SK-N-SH treated with all-trans-retinoic acid at 6 μM for 48 hours (cell line): ENCODE results near the gene C7orf25.
A peak's percentile ranks its signal among the peaks of the same experiment; 100 is the strongest.

Experiments
- ATAC-seq: fragments of 200-7000 bp; cut with Tn5 transposase; 3 replicates; pipeline ENCODE4 v1.9.1; 2020; ENCODE audit warnings: mild to moderate bottlenecking, moderate library complexity
- ARNTL ChIP-seq: fragments of 450-650 bp; formaldehyde crosslinking; IDR thresholded peaks from 2 replicates; pipeline ENCODE4 v1.5.0; 2020; ENCODE audit warnings: low read depth, mild to moderate bottlenecking, moderate library complexity, borderline replicate concordance
- BACH2 ChIP-seq: fragments of 250-450 bp; sonication (Bioruptor Pico); IDR thresholded peaks from 2 replicates; pipeline ENCODE4 v1.9.0; 2021; ENCODE audit warnings: mild to moderate bottlenecking, borderline replicate concordance
- CREB5 ChIP-seq: fragments of 250-450 bp; sonication (Bioruptor Pico); IDR thresholded peaks from 2 replicates; pipeline ENCODE4 v1.5.1; 2020; ENCODE audit warnings: low read depth, mild to moderate bottlenecking, moderate library complexity
- CSDC2 ChIP-seq: fragments of 250-450 bp; sonication (Bioruptor Pico); IDR thresholded peaks from 2 replicates; pipeline ENCODE4 v1.5.0; 2020; ENCODE audit warnings: mild to moderate bottlenecking, moderate library complexity
- CSRNP3 ChIP-seq: fragments of 250-450 bp; sonication (Bioruptor Pico); IDR thresholded peaks from 2 replicates; pipeline ENCODE4 v1.5.1; 2021; ENCODE audit warnings: mild to moderate bottlenecking, moderate library complexity
- ESRRG ChIP-seq: fragments of 250-450 bp; sonication (Bioruptor Pico); IDR thresholded peaks from 2 replicates; pipeline ENCODE4 v1.6.1; 2021; ENCODE audit warnings: mild to moderate bottlenecking
- GLIS3 ChIP-seq: fragments of 250-450 bp; sonication (Bioruptor Pico); IDR thresholded peaks from 2 replicates; pipeline ENCODE4 v1.5.0; 2020; ENCODE audit warnings: mild to moderate bottlenecking, moderate library complexity
- ISL1 ChIP-seq: fragments of 250-450 bp; sonication (Bioruptor Pico); IDR thresholded peaks from 2 replicates; pipeline ENCODE4 v2.1.2; 2022; ENCODE audit warnings: mild to moderate bottlenecking, moderate library complexity
- OSR1 ChIP-seq: fragments of 250-450 bp; sonication (Bioruptor Pico); IDR thresholded peaks from 2 replicates; pipeline ENCODE4 v1.8.0; 2022; ENCODE audit warnings: moderate library complexity, mild to moderate bottlenecking, inconsistent platforms
- RARB ChIP-seq: fragments of 250-450 bp; sonication (Bioruptor Pico); IDR thresholded peaks from 2 replicates; pipeline ENCODE4 v1.8.0; 2021; ENCODE audit warnings: mild to moderate bottlenecking, moderate library complexity
- SNAI2 ChIP-seq: fragments of 250-450 bp; sonication (Bioruptor Pico); IDR thresholded peaks from 2 replicates; pipeline ENCODE4 v1.5.0; 2020; ENCODE audit warnings: mild to moderate bottlenecking, moderate library complexity
- TCF4 ChIP-seq: fragments of 250-450 bp; sonication (Bioruptor Pico); IDR thresholded peaks from 2 replicates; pipeline ENCODE4 v1.8.0; 2021; ENCODE audit warnings: mild to moderate bottlenecking, moderate library complexity, borderline replicate concordance
- TOX ChIP-seq: fragments of 250-450 bp; sonication (Bioruptor Pico); IDR thresholded peaks from 2 replicates; pipeline ENCODE4 v1.8.0; 2021; ENCODE audit warnings: mild to moderate bottlenecking, moderate library complexity, borderline replicate concordance
- TSHZ2 ChIP-seq: fragments of 250-450 bp; sonication (Bioruptor Pico); IDR thresholded peaks from 2 replicates; pipeline ENCODE4 v1.5.0; 2020; ENCODE audit warnings: mild to moderate bottlenecking, moderate library complexity
- ZC3H10 ChIP-seq: fragments of 250-450 bp; sonication (Bioruptor Pico); IDR thresholded peaks from 2 replicates; pipeline ENCODE4 v1.5.1; 2021; ENCODE audit warnings: mild to moderate bottlenecking, moderate library complexity
- ZFP3 ChIP-seq: fragments of 250-450 bp; sonication (Bioruptor Pico); IDR thresholded peaks from 2 replicates; pipeline ENCODE4 v1.5.0; 2020; ENCODE audit warnings: mild to moderate bottlenecking, moderate library complexity
- ZNF565 ChIP-seq: fragments of 450-650 bp; formaldehyde crosslinking; conservative IDR thresholded peaks from 2 replicates; pipeline ENCODE4 v1.5.0; 2020; ENCODE audit warnings: low read depth, mild to moderate bottlenecking, moderate library complexity
- ZNF70 ChIP-seq: fragments of 450-650 bp; formaldehyde crosslinking; IDR thresholded peaks from 2 replicates; pipeline ENCODE4 v1.5.0; 2020; ENCODE audit warnings: mild to moderate bottlenecking, moderate library complexity
- ZNF8 ChIP-seq: fragments of 450-650 bp; formaldehyde crosslinking; IDR thresholded peaks from 2 replicates; pipeline ENCODE4 v1.5.0; 2020; ENCODE audit warnings: mild to moderate bottlenecking, moderate library complexity

The C7orf25 gene

GRCh38 chr7:42946627-42946950, 34.7 kb upstream of the C7orf25 start:
- TF ChIP-seq ESRRG (CRISPR knock-in tag) (no peak), TOX (CRISPR knock-in tag) (no peak), ZNF70 (no peak)
- TF ChIP-seq, all 23 proteins: peak for 0
- ATAC-seq = no peak; the same call in 2 of the 3 replicates

- peak; percentile 56 for ATAC-seq
- TF ChIP-seq CREB5 (CRISPR knock-in tag) = no peak
Measured at GRCh38 chr7:42945821-42946626, 34.2 kb upstream of the C7orf25 start.

GRCh38 chr7:42940985-42941847, 29.3 kb upstream of the C7orf25 start:
- TF ChIP-seq RARB (CRISPR knock-in tag) (no peak), SNAI2 (CRISPR knock-in tag) (no peak), OSR1 (CRISPR knock-in tag) (no peak), CSRNP3 (CRISPR knock-in tag) (no peak), ISL1 (CRISPR knock-in tag) (no peak), BACH2 (CRISPR knock-in tag) (no peak), ZFP3 (CRISPR knock-in tag) (no peak), TSHZ2 (CRISPR knock-in tag) (no peak)
- ATAC-seq = peak; percentile 92

- ATAC-seq = no peak
- TF ChIP-seq ZFP3 (CRISPR knock-in tag) (no peak), TSHZ2 (CRISPR knock-in tag) (no peak), ZC3H10 (no peak), CSRNP3 (CRISPR knock-in tag) (no peak), RARB (CRISPR knock-in tag) (no peak), CREB5 (CRISPR knock-in tag) (no peak), TCF4 (CRISPR knock-in tag) (no peak), GLIS3 (no peak), CSDC2 (CRISPR knock-in tag) (no peak), ZNF565 (no peak), BACH2 (CRISPR knock-in tag) (no peak), ESRRG (CRISPR knock-in tag) (no peak), ZNF70 (no peak), ZNF8 (CRISPR knock-in tag) (no peak), ARNTL (CRISPR knock-in tag) (no peak)
Measured at GRCh38 chr7:42939457-42940240, 27.8 kb upstream of the C7orf25 start.
